OCI-LY1 (cell line): ENCODE results near the gene SLC6A9.
A peak's percentile ranks its signal among the peaks of the same experiment; 100 is the strongest.

Experiments used
- H2AFZ ChIP-seq: fragments of 200-600 bp; sonication (generic), shearing (Covaris generic); 2 replicates; pipeline ENCODE4 v1.6.0; 2014; ENCODE audit warnings: antibody characterized with exemption, mild to moderate bottlenecking, low read length
- H3F3A ChIP-seq: fragments of 200-600 bp; sonication (generic), shearing (Covaris generic); 2 replicates; pipeline ENCODE4 v1.6.0; 2014; ENCODE audit warnings: mild to moderate bottlenecking, antibody characterized with exemption, low read length, moderate library complexity; ENCODE audit not compliant: insufficient read depth
- H3K27ac ChIP-seq: fragments of 200-600 bp; sonication (generic); 2 replicates; pipeline ENCODE4 v1.5.1; 2014; ENCODE audit warnings: low read length, mixed run types, mild to moderate bottlenecking, low read depth; ENCODE audit not compliant: poor library complexity, severe bottlenecking
- H3K27me3 ChIP-seq: fragments of 200-600 bp; sonication (generic); 2 replicates; pipeline ENCODE4 v1.6.0; 2014; ENCODE audit warnings: antibody characterized with exemption, mild to moderate bottlenecking, low read length, moderate library complexity; ENCODE audit not compliant: insufficient read depth
- H3K36me3 ChIP-seq: fragments of 200-600 bp; sonication (generic); 2 replicates; pipeline ENCODE4 v1.6.1; 2014; ENCODE audit warnings: mild to moderate bottlenecking, antibody characterized with exemption, low read length, moderate library complexity, mixed read lengths; ENCODE audit not compliant: insufficient read depth
- H3K4me1 ChIP-seq: fragments of 200-600 bp; sonication (generic); 2 replicates; pipeline ENCODE4 v1.5.1; 2014; ENCODE audit warnings: mild to moderate bottlenecking, low read length, moderate library complexity; ENCODE audit not compliant: insufficient read depth, severe bottlenecking
- H3K4me2 ChIP-seq: fragments of 200-600 bp; sonication (generic), shearing (Covaris generic); 2 replicates; pipeline ENCODE4 v1.6.1; 2014; ENCODE audit warnings: low read length
- H3K4me3 ChIP-seq: fragments of 200-600 bp; sonication (generic); 2 replicates; pipeline ENCODE4 v1.5.1; 2014; ENCODE audit warnings: low read length, low read depth, mild to moderate bottlenecking, mixed read lengths; ENCODE audit not compliant: poor library complexity, severe bottlenecking
- H3K79me2 ChIP-seq: fragments of 200-600 bp; shearing (Covaris generic); 2 replicates; pipeline ENCODE4 v1.6.1; 2016; ENCODE audit warnings: mixed run types, low read length, mixed read lengths; ENCODE audit not compliant: insufficient read depth
- H3K9ac ChIP-seq: fragments of 200-600 bp; sonication (generic), shearing (Covaris generic); 2 replicates; pipeline ENCODE4 v1.6.1; 2014; ENCODE audit warnings: mild to moderate bottlenecking, low read length, mixed read lengths
- H3K9me2 ChIP-seq: fragments of 200-600 bp; sonication (generic), shearing (Covaris generic); 2 replicates; pipeline ENCODE4 v1.6.1; 2014; ENCODE audit warnings: low read depth, mild to moderate bottlenecking, low read length, mixed read lengths
- H3K9me3 ChIP-seq: fragments of 200-600 bp; shearing (Covaris generic); 2 replicates; pipeline ENCODE4 v1.6.1; 2014; ENCODE audit warnings: low read length, mixed read lengths
- H4K20me1 ChIP-seq: fragments of 200-600 bp; sonication (generic), shearing (Covaris generic); 2 replicates; pipeline ENCODE4 v1.6.0; 2016; ENCODE audit warnings: mild to moderate bottlenecking, low read length; ENCODE audit not compliant: insufficient read depth
- EZH2 ChIP-seq: fragments of 200-600 bp; sonication (generic), shearing (Covaris generic); IDR thresholded peaks from 2 replicates; pipeline ENCODE4 v1.8.0; 2017; ENCODE audit warnings: borderline replicate concordance, mixed run types, mild to moderate bottlenecking, antibody characterized with exemption, low read length, moderate library complexity, mixed read lengths
- TF ChIP-seq, protein P1 (sequence below): fragments of 200-600 bp; sonication (generic), shearing (Covaris generic); IDR thresholded peaks from 2 replicates; pipeline ENCODE4 v1.5.1; 2017; ENCODE audit warnings: mild to moderate bottlenecking, antibody characterized with exemption, low read length, moderate library complexity, mixed read lengths

The SLC6A9 gene

DNA sequence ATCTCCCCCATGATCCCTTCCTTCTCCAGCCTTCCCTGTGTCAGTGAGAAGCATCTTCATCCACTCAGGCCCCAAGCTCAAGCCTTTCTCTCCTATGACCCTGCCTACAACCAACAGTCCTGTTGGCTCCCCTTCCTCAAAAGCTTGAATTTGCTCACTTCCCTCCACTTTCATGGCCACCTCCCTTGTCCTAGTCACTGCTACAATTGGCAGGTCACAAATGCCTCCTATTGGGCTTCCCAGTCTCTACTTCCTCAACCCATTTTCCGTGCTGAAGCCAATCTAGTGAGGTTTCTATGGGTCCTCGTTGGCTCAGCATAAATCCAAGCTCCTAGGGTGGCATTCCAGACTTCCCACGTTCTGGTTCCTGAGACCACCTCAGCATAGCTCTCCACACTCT, 40.2 kb upstream of the SLC6A9 start:
- Histone ChIP-seq H3K4me2 (no peak overlapping the region), H3K4me3 (no peak overlapping the region), H3K36me3 (no peaks in the 10 kb centered on the region), H3K9ac (no peak overlapping the region), H3K9me2 (no peaks in the 10 kb centered on the region), H3F3A (no peaks in the 10 kb centered on the region), H4K20me1 (no peaks in the 10 kb centered on the region), H2AFZ (no peak overlapping the region), H3K27ac (no peak overlapping the region), H3K79me2 (no peaks in the 10 kb centered on the region), H3K9me3 (no peaks in the 10 kb centered on the region), H3K27me3 (no peaks in the 10 kb centered on the region), H3K4me1 (peaks cover 20% of the 10 kb centered on the region)
- no peak for TF ChIP-seq EZH2
- TF ChIP-seq, protein P1, sequence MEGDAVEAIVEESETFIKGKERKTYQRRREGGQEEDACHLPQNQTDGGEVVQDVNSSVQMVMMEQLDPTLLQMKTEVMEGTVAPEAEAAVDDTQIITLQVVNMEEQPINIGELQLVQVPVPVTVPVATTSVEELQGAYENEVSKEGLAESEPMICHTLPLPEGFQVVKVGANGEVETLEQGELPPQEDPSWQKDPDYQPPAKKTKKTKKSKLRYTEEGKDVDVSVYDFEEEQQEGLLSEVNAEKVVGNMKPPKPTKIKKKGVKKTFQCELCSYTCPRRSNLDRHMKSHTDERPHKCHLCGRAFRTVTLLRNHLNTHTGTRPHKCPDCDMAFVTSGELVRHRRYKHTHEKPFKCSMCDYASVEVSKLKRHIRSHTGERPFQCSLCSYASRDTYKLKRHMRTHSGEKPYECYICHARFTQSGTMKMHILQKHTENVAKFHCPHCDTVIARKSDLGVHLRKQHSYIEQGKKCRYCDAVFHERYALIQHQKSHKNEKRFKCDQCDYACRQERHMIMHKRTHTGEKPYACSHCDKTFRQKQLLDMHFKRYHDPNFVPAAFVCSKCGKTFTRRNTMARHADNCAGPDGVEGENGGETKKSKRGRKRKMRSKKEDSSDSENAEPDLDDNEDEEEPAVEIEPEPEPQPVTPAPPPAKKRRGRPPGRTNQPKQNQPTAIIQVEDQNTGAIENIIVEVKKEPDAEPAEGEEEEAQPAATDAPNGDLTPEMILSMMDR = no peak

DNA sequence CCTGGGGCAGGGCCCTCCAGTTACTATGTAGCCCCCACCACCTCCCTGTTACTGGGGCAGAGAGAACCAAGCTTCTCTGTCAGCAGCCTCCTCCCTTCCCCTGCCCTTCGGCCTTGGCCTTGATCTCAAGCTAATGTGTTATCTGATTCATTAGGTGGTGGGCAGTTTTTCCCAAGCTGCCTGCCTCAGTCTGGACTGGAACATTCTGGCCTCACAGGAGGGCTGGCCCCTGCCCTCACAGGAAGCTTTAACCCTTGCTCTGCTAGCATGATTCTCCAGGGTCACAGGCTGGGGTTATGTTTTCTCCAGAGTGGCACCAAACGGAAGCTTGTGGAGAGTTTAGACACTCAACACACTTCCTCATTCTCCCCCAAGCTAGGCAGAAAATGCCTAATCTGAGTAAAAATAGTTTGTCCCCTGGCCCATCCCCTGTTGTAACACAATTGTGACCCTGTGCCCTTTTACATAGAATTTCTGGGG, 37.2 kb upstream of the SLC6A9 start:
- peaks cover 20% of the 10 kb centered on the region for H3K4me1 ChIP-seq
- no peak overlapping the region; the same call in 1 of the 2 replicates for H3K9ac ChIP-seq
- H3K4me2 ChIP-seq = no peak overlapping the region; the same call in 1 of the 2 replicates
- no peaks in the 10 kb centered on the region for H3K79me2 ChIP-seq
- H4K20me1 ChIP-seq = no peaks in the 10 kb centered on the region
- H3K27ac ChIP-seq = peak overlapping the region; percentile 4
- no peaks in the 10 kb centered on the region for H3K9me3 ChIP-seq
- TF ChIP-seq EZH2 = no peak
- TF ChIP-seq, protein P1 = no peak
- H2AFZ ChIP-seq = no peak overlapping the region
- no peak overlapping the region for H3K4me3 ChIP-seq
- H3K27me3 ChIP-seq = no peaks in the 10 kb centered on the region
- no peaks in the 10 kb centered on the region for H3F3A ChIP-seq
- H3K36me3 ChIP-seq = no peaks in the 10 kb centered on the region
- H3K9me2 ChIP-seq = no peaks in the 10 kb centered on the region

DNA sequence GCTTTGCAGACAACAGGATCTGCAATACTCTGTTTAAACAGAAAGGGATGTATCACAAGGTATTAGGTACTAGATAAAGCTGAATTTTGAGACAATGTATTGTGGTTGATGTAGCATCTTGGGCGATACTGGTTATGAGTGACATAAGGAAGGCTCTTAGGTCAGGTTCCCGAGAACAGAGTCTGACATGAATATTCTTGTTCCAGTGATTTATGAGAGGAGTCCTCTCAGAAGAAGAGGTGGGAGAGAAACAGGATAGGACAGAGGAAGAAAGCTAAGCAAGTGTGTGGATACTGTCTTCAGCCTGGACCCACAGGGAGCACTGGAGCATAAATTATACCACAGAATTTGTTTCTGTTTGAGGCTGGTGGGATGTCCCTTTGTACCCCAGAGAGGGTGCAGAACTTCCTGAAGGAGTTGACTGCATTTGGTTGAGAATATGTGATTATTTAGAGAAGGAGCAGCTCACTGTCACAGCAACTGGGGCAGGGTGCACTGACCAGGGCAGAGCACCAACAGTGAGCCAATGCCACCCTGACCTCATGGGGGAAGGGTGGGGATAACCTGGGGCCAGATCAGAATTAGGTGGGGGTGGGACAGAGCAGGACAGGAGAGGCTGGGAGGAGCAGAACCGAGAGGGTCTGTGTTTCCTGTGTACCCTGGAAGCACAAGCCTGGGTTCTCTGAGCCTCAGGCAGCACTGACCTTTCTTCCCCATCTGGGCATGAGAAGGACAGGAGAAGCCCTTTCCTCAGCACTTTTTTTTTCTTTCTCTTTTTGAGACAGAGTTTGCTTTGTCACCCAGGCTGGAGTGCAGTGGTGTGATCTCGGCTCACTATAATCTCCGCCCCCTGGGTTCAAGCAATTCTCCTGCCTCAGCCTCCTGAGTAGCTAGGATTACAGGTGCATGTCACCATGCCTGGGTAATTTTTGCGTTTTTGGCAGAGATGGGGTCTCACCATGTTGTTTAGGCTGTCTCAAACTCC, 36.3 kb upstream of the SLC6A9 start:
- Histone ChIP-seq H3K4me1 (peaks cover 20% of the 10 kb centered on the region), H3K79me2 (no peaks in the 10 kb centered on the region), H4K20me1 (no peaks in the 10 kb centered on the region), H3K27ac (no peak overlapping the region), H3K27me3 (no peaks in the 10 kb centered on the region), H3K4me2 (peak overlapping the region; percentile 18; the same call in 1 of the 2 replicates), H3K4me3 (no peak overlapping the region), H3F3A (no peaks in the 10 kb centered on the region), H3K9me3 (no peaks in the 10 kb centered on the region), H2AFZ (no peak overlapping the region), H3K9me2 (no peaks in the 10 kb centered on the region), H3K9ac (no peak overlapping the region; the same call in 1 of the 2 replicates), H3K36me3 (no peaks in the 10 kb centered on the region)
- TF ChIP-seq, protein P1 = no peak
- no peak for TF ChIP-seq EZH2
